ENCODE results near the gene EBF3.

GRCh38 chr10:129812398-129812797 lies 151.7 kb downstream of the EBF3 start:
- TF ChIP-seq CTCF (IDR thresholded peaks at IDR 0.05) (no peak), POLR2A (IDR thresholded peaks at IDR 0.05) (no peak)
